Gastrocnemius medialis (tissue), 4 donors: ENCODE results near the gene SLC5A12.

Experiments used
- POLR2A ChIP-seq, 2 donors: fragments of 450-650 bp; IDR thresholded peaks; one replicate each; pipeline ENCODE4 v1.6.1; 2017; ENCODE audit warnings: antibody characterized with exemption in 2 of 2, mild to moderate bottlenecking in 2 of 2, moderate library complexity in 2 of 2
- TF ChIP-seq, protein P1 (sequence below), 5 experiments: fragments of 450-650 bp in 3 of 5; fragments of 200-600 bp in 2 of 5; sonication (generic) in 2 of 5; IDR thresholded peaks in 4 of 5; conservative IDR thresholded peaks in 1 of 5; 1 replicate in 4 of 5; 2 replicates in 1 of 5; pipeline ENCODE4 v1.5.1; 2016 to 2019; ENCODE audit warnings: antibody characterized with exemption in 5 of 5, mild to moderate bottlenecking in 3 of 5, moderate library complexity in 3 of 5

DNA sequence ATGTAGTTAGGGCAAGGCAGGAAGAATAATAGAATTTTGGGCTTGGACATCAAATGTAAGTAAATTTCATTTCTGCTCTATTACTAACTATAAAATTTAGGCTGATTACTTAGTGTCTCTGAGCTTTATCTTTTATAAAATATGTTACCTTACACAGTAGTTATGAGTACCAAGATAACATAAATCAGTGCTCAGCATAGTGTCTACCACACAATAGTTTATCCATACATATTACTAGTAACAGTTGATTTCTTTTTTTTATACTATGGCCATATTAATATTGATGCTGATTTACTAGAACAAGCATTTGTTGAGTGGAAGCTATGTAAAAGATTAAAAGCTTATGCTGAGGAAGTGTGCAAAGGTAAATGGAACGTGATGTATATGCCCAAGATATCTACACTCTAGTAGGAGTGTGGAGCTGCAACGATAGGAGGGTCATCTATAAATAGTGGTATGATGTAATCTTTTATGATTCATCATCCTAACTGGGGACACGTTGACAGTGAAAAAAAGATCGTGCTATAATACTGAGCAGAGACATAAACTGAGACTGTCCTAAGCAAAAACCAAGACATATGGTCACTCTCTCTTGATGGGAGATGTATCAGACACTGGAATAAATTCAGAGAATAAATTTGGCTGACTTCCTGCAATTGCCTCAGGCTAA, 8.7 kb upstream of the SLC5A12 start:
- TF ChIP-seq, protein P1, sequence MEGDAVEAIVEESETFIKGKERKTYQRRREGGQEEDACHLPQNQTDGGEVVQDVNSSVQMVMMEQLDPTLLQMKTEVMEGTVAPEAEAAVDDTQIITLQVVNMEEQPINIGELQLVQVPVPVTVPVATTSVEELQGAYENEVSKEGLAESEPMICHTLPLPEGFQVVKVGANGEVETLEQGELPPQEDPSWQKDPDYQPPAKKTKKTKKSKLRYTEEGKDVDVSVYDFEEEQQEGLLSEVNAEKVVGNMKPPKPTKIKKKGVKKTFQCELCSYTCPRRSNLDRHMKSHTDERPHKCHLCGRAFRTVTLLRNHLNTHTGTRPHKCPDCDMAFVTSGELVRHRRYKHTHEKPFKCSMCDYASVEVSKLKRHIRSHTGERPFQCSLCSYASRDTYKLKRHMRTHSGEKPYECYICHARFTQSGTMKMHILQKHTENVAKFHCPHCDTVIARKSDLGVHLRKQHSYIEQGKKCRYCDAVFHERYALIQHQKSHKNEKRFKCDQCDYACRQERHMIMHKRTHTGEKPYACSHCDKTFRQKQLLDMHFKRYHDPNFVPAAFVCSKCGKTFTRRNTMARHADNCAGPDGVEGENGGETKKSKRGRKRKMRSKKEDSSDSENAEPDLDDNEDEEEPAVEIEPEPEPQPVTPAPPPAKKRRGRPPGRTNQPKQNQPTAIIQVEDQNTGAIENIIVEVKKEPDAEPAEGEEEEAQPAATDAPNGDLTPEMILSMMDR (IDR thresholded peaks at IDR 0.05 in 4 of 5, conservative IDR thresholded peaks at IDR 0.05 in 1 of 5) = no peak
- TF ChIP-seq POLR2A (IDR thresholded peaks at IDR 0.05) = no peak
